ENCODE results near the gene TIMP1. TPM values are rescaled to one million over a fixed set of nuclear protein-coding genes. Genes with fewer than 3 reads are reported as not detected.

The TIMP1 gene
- total and polyA plus RNA-seq, 3 donors from 2014 or later = 535 to 995 (median 708) TPM

DNA sequence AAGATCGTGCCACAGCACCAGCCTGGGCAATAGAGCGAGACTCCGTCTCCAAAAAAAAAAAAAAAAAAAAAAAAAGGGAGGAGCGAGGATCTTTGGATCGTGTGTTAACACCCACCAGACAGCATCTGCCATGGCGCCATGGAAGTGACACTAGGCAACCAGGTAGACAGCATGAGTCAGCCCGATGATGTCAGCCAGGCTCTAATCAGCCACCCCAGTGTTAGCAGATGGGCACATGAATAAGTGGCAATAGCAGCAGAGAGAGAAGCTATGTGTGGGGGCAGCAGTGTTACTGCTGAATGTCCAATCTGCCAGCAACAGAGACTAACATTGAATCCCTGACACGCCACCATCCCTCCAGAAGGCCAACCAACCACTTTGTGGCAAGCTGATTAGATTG lies 30.8 kb downstream of the TIMP1 start:
- H3K9me3 ChIP-seq = no peaks in the 10 kb centered on the region
- intact Hi-C loops (cut with DNase I; ENCODE audit: low total_unique reads) = no loop called here
- TF ChIP-seq, protein P1, sequence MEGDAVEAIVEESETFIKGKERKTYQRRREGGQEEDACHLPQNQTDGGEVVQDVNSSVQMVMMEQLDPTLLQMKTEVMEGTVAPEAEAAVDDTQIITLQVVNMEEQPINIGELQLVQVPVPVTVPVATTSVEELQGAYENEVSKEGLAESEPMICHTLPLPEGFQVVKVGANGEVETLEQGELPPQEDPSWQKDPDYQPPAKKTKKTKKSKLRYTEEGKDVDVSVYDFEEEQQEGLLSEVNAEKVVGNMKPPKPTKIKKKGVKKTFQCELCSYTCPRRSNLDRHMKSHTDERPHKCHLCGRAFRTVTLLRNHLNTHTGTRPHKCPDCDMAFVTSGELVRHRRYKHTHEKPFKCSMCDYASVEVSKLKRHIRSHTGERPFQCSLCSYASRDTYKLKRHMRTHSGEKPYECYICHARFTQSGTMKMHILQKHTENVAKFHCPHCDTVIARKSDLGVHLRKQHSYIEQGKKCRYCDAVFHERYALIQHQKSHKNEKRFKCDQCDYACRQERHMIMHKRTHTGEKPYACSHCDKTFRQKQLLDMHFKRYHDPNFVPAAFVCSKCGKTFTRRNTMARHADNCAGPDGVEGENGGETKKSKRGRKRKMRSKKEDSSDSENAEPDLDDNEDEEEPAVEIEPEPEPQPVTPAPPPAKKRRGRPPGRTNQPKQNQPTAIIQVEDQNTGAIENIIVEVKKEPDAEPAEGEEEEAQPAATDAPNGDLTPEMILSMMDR (IDR thresholded peaks at IDR 0.05) = no peak
- no peak for TF ChIP-seq POLR2A (IDR thresholded peaks at IDR 0.05)
- H3K4me3 ChIP-seq = no peak overlapping the region
- no peaks in the 10 kb centered on the region for H3K27me3 ChIP-seq
- no peaks in the 10 kb centered on the region for H3K36me3 ChIP-seq (ENCODE audit: low read depth, missing control alignments)
- no peak for DNase-seq
- no peaks in the 10 kb centered on the region for H3K4me1 ChIP-seq
- H3K27ac ChIP-seq = no peak overlapping the region
- WGBS, 2 donors = 95 to 100% methylated on average over 2 to 8 of the region's 8 CpGs

DNA sequence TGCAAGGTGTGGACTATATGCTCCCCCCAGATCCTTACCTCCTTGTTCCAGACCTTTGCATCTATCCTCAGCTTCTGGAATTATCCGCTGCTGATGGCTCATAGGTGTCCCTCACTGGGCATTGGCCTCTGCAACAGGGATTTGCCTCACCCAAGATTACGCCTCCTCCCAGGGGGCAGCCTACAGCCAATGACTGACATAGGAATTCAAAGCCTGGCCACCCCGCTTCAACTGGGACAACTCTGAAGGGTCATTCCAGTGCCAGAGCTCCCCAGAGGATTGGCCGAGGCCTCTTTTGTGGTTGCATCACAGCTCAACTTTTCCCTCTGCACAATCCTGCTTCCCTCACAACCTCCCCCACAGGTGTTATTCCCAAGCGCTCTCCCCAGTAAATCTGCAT lies 32.4 kb downstream of the TIMP1 start:
- H3K27me3 ChIP-seq = no peaks in the 10 kb centered on the region

DNA sequence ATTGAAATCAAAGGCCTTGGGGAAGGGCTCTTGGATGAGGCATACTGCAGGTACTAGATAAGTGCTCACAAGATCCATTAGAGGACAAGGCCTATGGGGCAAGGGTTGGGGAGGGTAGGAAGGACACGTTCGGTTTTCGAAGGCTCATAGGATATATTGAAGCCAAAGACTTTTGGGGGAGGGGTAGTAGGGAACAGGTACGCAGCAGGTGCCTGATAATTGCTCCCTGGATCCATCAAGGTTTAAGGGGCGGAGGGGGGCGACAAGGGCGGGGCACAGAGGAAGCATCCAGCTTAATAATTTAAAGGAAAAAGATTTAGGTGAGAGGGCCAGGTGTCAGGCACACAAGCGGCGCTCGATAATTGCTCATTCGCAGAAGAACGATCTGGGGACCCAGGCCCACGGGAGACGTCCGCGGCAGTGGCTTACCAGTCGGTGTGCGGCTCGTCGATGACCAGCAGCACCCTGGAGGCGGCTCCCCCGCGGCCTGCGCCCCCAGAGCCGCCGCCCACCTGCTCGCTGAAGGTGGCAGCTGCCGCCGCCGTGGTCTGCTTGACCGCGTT lies 36.8 kb downstream of the TIMP1 start:
- intact Hi-C loops (cut with DNase I; ENCODE audit: low total_unique reads) = no loop called here
- Histone ChIP-seq H3K27ac (no peak overlapping the region), H3K27me3 (no peaks in the 10 kb centered on the region), H3K9me3 (no peaks in the 10 kb centered on the region), H3K4me1 (no peaks in the 10 kb centered on the region), H3K36me3 (ENCODE audit: low read depth, missing control alignments) (no peaks in the 10 kb centered on the region), H3K4me3 (peak overlapping the region; percentile 39 to 44)
- DNase-seq = no peak
- WGBS, 2 donors = 33 to 60% methylated on average over 11 to 24 of the region's 32 CpGs
- no peak for TF ChIP-seq POLR2A (IDR thresholded peaks at IDR 0.05)
- TF ChIP-seq, protein P1 (IDR thresholded peaks at IDR 0.05) = no peak

More for the DNA sequence above, 32.4 kb downstream of the TIMP1 start:
- TF ChIP-seq POLR2A (IDR thresholded peaks at IDR 0.05) = no peak
- TF ChIP-seq, protein P1 (IDR thresholded peaks at IDR 0.05) = no peak
- WGBS, 2 donors = 100% methylated on average over 1 to 5 of the region's 5 CpGs
- Histone ChIP-seq H3K9me3 (no peaks in the 10 kb centered on the region), H3K4me1 (no peaks in the 10 kb centered on the region), H3K4me3 (no peak overlapping the region), H3K36me3 (ENCODE audit: low read depth, missing control alignments) (no peaks in the 10 kb centered on the region), H3K27ac (no peak overlapping the region)
- intact Hi-C loops (cut with DNase I; ENCODE audit: low total_unique reads) = no loop called here
- DNase-seq = no peak

DNA sequence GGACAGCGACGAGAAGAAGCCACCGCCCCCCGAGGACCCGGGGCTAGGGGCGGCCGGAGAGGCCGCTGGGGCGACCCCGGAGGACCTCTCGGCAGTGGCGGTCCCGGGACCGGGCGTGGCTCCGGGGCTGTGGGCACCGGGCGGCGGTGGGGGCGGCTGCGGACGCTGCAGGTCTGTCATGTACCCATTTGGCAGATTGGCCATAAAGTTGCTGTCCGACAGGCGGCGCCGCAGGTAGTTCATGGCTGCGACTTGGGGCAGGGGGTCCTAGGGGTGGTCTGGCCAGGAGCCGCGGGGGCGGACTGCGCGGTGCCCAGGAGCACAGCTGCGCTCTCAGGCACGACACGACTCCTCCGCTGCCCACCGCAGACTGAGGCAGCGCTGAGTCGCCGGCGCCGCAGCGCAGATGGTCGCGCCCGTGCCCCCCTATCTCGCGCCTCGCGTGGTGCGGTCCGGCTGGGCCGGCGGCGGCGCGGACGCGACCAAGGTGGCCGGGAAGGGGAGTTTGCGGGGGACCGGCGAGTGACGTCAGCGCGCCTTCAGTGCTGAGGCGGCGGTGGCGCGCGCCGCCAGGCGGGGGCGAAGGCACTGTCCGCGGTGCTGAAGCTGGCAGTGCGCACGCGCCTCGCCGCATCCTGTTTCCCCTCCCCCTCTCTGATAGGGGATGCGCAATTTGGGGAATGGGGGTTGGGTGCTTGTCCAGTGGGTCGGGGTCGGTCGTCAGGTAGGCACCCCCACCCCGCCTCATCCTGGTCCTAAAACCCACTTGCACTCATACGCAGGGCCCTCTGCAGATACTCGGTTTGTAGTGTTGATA lies 37.5 kb downstream of the TIMP1 start, which contains the start of gene SYN1:
SYN1 (minus strand) TSS at position 372 of the 817 bp plus-strand sequence; CDS start at position 243, 129 bp downstream.
- H3K27ac ChIP-seq = no peak within 1 kb of the TSS
- no peaks in the 10 kb centered on the region for H3K36me3 ChIP-seq (ENCODE audit: low read depth, missing control alignments)
- WGBS, 2 donors = 1% methylated on average over 18 of the region's 88 CpGs; no CpG with 5 or more reads in 1 of the 2 donors
- no peaks in the 10 kb centered on the region for H3K9me3 ChIP-seq
- peak; percentile 89 for DNase-seq
- intact Hi-C loops (cut with DNase I; ENCODE audit: low total_unique reads) = no loop called here
- H3K4me3 ChIP-seq = peak within 1 kb of the TSS; percentile 39 to 44
- no peak for TF ChIP-seq POLR2A (IDR thresholded peaks at IDR 0.05)
- TF ChIP-seq, protein P1 (IDR thresholded peaks at IDR 0.05) = peak in 2 of 3 experiments; percentile 31 to 56
- no peaks in the 10 kb centered on the region for H3K27me3 ChIP-seq
- no peaks in the 10 kb centered on the region for H3K4me1 ChIP-seq

Data from testis (tissue), 3 donors.